HG02763 (cell line): ENCODE measurements around the gene NUTF2.

ENCODE experiments used
- ATAC-seq: cut with Tn5 transposase; IDR thresholded peaks from one replicate; pipeline ENCODE4 v1.9.1; 2021; ENCODE audit warnings: mild to moderate bottlenecking, moderate library complexity; ENCODE audit not compliant: unreplicated experiment

NUTF2 gene

GRCh38 chr16:67917140-67917851, 70.6 kb downstream of the NUTF2 start:
- ATAC-seq, result no peak

GRCh38 chr16:67917852-67918236, 71.1 kb downstream of the NUTF2 start:
- no peak for ATAC-seq

GRCh38 chr16:67919622-67920221, 73.0 kb downstream of the NUTF2 start:
- no peak for ATAC-seq
